Astrocyte of the spinal cord (primary cell): Measurements from ENCODE around the gene ARMH3.
"Not testable (repeated sequence)": the region's sequence is repeated elsewhere in the genome, so short reads cannot be mapped to it uniquely, and the experiment has no call there.

Experiments used
- DNase-seq: peaks from one replicate; pipeline ENCODE4 v3.0.0; 2011; ENCODE audit warnings: low read depth, low spot score
- H3K4me3 ChIP-seq: 2 replicates; pipeline ENCODE4 v1.5.1; 2011; ENCODE audit warnings: low read depth, mild to moderate bottlenecking, low read length, moderate library complexity
- in situ Hi-C: cut with HindIII; loops from 2 replicates; pipeline ENCODE4 v1.10.0; 2017; ENCODE audit warnings: low sequenced_read_pairs
- TF ChIP-seq, protein P1 (sequence below): IDR thresholded peaks from 2 replicates; pipeline ENCODE4 v1.5.1; 2012; ENCODE audit warnings: low read depth, mild to moderate bottlenecking, low read length, inconsistent platforms

The ARMH3 gene

DNA sequence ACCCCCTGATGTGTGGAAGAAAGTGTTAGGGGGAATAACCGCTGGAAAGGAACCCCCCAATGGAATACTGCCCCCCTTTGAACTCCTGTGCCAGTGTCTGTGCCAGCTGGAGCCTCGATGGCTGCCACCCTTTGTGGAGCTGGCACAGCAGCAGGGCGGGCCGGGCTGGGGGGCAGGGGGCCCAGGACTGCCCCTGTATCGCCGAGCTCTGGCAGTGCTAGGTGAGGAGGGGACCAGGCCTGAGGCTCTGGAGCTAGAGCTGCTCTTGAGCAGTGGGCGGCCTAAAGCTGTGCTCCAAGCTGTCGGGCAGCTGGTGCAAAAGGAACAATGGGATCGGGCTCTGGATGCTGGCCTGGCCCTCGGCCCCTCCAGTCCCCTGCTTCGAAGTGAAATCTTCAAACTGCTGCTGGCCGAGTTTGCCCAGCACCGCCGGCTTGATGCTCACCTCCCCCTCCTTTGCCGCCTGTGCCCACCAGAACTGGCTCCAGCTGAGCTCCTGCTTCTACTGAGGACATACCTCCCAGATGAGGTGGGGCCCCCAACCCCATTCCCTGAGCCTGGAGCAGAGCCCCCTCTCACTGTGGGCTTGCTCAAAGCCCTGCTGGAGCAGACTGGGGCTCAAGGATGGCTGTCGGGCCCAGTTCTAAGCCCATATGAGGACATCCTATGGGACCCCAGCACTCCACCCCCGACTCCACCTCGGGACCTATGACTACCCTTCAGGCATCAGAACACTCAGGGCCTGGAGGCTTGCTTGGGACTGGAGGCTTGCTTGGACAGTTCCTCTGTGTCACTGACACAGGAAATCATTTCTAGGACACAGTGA lies 11.3 kb upstream of the ARMH3 start:
- no peak overlapping the region for H3K4me3 ChIP-seq
- TF ChIP-seq, protein P1, sequence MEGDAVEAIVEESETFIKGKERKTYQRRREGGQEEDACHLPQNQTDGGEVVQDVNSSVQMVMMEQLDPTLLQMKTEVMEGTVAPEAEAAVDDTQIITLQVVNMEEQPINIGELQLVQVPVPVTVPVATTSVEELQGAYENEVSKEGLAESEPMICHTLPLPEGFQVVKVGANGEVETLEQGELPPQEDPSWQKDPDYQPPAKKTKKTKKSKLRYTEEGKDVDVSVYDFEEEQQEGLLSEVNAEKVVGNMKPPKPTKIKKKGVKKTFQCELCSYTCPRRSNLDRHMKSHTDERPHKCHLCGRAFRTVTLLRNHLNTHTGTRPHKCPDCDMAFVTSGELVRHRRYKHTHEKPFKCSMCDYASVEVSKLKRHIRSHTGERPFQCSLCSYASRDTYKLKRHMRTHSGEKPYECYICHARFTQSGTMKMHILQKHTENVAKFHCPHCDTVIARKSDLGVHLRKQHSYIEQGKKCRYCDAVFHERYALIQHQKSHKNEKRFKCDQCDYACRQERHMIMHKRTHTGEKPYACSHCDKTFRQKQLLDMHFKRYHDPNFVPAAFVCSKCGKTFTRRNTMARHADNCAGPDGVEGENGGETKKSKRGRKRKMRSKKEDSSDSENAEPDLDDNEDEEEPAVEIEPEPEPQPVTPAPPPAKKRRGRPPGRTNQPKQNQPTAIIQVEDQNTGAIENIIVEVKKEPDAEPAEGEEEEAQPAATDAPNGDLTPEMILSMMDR: no peak
- in situ Hi-C loops: no loop called here
- no peak for DNase-seq

- TF ChIP-seq, protein P1: no peak
- peak overlapping the region; percentile 58 for H3K4me3 ChIP-seq
- DNase-seq: no peak
- in situ Hi-C loops: no loop called here
These were observed 10.6 kb upstream of the ARMH3 start for GRCh38 chr10:102066399-102067088.

DNA sequence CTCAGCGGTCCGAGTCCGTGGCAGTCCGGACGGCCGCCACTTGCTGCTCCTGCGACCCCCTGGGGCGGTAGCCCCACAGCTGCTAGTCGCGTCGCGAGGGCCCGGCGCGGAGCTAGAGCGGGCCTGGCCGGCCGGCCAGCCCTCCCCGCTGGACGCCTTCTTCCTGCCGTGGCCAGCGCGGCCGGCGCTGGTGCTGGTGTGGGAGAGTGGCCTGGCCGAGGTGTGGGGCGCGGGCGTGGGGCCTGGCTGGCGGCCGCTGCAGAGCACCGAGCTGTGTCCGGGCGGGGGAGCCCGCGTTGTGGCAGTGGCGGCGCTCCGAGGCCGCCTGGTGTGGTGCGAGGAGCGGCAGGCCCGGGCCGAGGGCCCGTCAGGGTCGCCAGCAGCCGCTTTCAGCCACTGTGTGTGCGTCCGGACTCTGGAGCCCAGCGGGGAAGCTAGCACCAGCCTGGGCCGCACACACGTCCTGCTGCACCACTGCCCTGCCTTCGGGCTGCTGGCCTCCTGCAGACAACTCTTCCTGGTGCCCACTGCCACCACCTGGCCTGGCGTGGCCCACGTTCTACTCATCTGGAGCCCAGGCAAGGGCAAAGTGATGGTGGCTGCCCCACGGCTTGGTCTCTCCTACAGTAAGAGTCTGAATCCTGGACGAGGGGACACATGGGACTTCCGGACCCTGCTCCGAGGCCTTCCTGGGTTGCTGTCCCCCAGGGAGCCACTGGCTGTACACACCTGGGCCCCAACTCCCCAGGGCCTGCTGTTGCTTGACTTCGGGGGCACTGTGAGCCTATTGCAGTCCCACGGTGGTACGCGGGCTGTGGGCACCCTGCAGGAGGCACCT lies 9.8 kb upstream of the ARMH3 start:
- no peak for DNase-seq

GRCh38 chr10:102064868-102065560 lies 9.0 kb upstream of the ARMH3 start, which contains the start of gene HPS6:
TSS of gene HPS6 (plus strand) at chr10:102065349. CDS start at chr10:102065475, 126 bp downstream.
- H3K4me3 ChIP-seq: peak within 1 kb of the TSS; percentile 58
- TF ChIP-seq, protein P1: no peak
- DNase-seq: peak; percentile 90
- in situ Hi-C loops: no loop called here

More for the DNA sequence above, 9.8 kb upstream of the ARMH3 start:
- peak overlapping the region; percentile 58 for H3K4me3 ChIP-seq
- in situ Hi-C loops: no loop called here
- TF ChIP-seq, protein P1: no peak

GRCh38 chr10:102064503-102064867 lies 8.5 kb upstream of the ARMH3 start:
- DNase-seq: no peak
- TF ChIP-seq, protein P1: no peak
- in situ Hi-C loops: no loop called here
- H3K4me3 ChIP-seq: peak overlapping the region; percentile 58

GRCh38 chr10:102059987-102060386 lies 4.0 kb upstream of the ARMH3 start:
- TF ChIP-seq, protein P1: no peak
- no peak for DNase-seq
- H3K4me3 ChIP-seq: no peak overlapping the region
- in situ Hi-C loops: no loop called here

- peak overlapping the region; percentile 93 for H3K4me3 ChIP-seq
- in situ Hi-C loops: not testable (repeated sequence)
- peak; percentile 22 for DNase-seq
These were observed 909 bp downstream of the ARMH3 start for GRCh38 chr10:102054881-102055646.
